ENCODE measurements around the gene DACT3.
"Not testable (repeated sequence)": the region's sequence is repeated elsewhere in the genome, so short reads cannot be mapped to it uniquely, and the experiment has no call there.

The DACT3 gene

GRCh38 chr19:46633130-46633529 lies 27.9 kb downstream of the DACT3 start:
- no peak for DNase-seq

GRCh38 chr19:46631481-46631880 lies 29.5 kb downstream of the DACT3 start:
- DNase-seq: no peak

DNA sequence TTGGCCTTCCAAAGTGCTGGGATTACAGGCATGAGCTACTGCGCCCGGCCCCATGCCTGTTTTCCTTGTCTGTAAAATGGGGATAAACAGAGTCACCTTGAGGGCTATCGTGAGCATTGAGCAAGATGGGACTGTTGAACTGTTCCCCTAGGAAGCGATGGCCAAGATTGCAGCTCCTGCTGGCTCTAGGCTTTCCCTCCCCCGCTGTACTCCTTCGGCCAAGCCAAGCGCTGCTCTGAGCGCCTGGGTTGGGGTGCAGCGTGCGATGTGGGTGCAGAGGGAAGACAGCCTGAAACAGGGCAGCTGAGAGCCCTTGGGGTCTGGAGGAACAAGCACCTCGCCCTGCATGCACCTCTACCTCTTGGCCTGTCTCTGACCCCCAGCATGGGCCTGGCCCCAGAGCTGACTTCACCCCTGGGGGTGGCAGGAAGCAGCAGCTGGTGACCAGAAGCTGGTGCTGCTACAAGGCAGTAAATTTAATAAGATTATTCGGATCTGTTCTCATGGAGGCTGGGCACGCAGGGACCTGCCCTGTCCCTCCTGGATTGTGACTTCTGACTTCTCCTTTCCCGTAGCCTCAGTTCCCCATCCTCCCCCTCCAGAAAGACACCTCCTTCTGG lies 30.3 kb downstream of the DACT3 start:
- no peak for DNase-seq

DNA sequence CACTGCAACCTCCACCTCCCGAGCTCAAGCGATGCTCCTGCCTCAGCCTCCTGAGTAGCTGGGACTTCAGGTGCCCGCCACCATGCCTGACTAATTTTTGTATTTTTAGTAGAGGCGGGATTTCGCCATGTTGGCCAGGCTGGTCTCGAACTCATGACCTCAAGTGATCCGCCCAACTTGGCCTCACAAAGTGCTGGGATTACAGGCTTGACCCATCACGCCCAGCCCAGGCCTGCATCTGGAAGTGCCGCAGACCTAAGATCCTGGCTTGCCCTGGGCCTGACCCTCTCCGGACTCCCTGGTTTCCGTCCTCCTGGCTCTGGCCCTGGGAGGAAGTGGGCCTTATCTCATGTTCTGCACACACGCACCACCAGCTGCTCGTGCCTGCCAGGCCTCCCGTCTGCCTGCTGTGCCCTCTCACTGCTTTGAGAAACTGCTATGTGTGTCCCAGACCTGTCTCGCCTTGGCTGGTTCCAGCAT lies 31.4 kb downstream of the DACT3 start:
- no peak for DNase-seq

GRCh38 chr19:46628970-46629369 lies 32.0 kb downstream of the DACT3 start:
- DNase-seq: not testable (repeated sequence)

DNA sequence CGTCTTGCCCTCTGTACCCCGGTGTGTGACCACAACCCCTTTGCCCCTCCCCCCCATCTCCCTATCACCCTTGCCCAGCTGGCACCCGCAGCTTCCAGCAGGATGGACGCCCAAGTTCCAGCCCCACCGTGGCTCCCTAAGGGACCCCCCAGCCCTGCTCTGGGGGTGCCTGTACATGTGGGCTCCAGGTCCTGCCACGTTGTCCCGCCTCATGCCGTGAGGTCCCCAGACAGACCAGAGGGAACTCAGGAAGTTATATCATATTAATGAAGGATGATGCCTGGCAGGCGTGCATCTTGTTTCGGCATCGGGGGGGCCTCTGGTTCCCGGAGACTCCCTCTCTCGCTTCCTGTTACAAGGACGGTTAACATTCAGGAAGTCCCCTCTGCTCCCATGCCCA lies 34.5 kb downstream of the DACT3 start:
- DNase-seq: no peak

- no peak for DNase-seq
Measured at GRCh38 chr19:46625731-46626130, 35.3 kb downstream of the DACT3 start.

DNA sequence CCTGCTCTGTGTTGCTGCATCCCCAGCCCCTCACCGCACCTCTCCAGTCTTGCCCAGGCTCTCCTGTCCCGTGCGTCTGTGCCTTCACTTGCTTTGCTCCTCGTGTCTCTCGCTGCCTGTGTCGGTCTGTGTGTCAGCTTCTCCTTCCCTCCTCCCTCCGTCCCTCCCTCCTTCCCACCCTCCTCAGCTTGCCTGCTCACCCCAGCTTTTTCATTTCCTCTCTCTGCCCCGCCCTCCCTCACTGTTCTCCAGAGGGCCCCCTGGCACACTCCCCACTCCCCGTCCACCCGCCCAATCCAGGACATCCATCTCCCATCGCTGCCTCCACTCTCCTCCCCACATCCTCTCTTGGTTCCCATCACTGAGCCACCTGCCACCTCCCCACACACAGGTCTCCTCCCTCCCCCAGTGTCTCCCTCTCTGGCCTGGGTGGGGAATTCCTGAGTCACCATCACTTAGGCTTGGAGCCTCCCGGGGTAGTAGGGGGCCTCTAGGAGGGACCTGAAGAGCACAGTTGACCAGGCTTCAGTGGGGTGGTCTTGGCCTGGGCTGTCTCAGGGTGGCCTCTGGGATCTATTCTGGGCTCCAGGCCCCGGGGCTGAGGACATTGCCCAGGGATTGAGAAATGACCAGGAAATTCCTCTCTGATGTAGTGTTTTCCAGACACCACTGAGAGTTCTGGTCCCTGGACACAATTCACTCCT lies 35.9 kb downstream of the DACT3 start, which contains the start of gene PTGIR:
Gene PTGIR (minus strand): TSS at position 132 of the 704 bp plus-strand sequence. CDS start 864 bp downstream, outside the sequence.
- DNase-seq: no peak

DNA sequence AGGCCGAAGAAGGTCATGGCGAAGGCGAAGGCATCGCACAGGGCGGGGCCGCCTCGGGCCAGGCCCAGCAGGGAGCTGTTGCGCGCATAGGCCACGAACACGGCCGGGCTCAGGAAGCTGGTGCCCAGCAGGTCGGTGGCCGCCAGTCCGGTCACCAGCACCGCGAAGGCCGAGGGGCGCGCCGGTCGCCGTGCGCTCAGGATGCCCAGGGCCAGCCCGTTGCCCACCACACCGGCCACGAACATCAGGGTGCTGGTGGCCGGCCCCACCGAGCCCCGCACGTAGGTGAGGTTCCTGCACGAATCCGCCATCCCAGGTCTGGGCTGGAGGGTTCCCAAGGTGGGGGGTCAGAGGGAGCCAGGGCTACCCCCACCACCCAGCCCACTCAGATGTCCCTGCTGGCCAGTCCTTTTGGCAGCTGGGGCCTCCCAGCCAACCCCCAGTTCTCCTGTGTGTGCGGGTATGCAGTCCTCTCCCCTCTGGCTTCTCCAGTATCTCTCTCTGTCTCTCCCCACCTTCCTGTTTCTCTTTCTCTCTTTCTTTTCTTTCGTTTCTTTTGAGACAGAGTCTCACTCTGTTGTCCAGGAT lies 37.0 kb downstream of the DACT3 start:
- DNase-seq: no peak

DNA sequence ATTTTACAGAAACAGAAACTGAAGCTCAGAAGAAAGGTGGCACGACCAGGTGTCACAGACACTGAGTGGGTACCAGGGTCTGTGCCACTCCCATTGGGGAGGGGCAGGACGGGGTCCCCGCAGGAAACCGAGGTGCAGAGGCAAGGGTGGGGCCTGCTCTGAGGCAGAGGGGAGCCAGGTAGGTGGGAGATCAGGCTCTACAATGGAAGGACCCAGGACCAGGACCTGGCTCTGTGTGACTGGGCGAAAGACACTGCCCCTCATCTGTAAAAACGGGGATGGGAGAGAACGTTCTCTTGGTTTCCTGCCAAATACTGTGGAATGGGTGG lies 38.9 kb downstream of the DACT3 start:
- DNase-seq: no peak

DNA sequence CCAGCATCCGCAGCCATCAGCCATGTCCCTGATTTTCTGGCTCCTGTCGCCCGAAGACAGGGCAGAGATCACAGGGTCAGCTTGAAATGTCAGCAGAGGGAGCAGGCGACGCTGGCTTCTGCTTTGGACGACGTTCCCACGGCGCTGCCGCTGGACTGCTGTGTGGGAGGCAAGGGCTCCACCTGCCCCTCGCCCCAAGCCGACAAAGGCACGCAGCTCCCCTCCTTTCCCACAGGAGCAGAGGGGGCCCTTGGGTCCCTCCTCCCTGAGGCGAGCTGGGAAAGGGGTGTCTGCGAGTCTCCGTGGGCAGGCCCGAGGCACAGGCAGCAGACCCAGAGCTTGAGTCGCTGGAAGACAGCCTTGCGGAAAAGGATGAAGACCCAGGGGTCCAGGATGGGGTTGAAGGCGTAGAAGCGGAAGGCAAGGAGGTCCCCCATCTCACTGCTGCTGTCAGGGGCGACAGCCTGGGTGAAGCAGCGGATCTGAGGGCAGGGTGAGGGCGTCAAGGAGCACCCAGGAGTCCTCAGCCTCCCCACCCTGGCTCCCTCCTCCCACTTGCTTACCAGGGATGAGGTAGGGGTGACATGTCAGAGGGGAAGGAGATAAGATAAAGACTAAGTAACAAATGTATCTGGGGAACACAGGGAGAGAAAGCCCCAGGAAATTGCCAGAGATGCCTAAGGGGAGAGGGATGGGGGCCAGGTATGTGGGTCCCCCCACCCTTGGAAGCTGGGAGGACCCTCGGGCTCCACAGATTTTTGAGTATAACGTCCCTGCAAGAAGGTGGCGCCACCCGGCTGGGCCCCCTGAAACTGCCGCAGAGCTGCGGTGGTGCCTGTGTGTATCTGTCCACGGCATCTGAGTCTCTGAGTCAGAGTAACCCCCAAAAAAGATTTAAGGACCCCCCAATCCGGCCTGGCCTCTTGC lies 39.5 kb downstream of the DACT3 start:
- no peak for DNase-seq

- DNase-seq: no peak
Measured at GRCh38 chr19:46620716-46621115, 40.3 kb downstream of the DACT3 start.

DNA sequence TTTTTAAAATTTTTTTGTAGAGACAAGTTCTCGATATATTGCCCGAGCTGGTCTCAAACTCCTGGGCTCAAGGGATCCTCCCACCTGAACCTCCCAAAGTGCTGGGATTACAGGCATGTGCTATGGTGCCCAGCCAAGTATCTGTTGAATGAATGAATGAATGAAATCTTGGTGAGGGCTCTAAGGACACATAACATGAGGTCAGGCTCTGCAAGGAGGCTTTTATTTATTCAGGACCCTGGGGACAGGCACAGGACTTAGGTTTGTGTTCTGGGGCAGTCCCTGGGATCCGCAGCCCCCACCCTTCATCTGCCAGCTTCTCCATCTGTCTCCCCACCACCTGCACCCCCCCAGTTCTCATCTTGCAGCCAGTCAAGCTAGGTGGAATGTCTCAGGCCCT lies 40.7 kb downstream of the DACT3 start:
- DNase-seq: no peak

DNA sequence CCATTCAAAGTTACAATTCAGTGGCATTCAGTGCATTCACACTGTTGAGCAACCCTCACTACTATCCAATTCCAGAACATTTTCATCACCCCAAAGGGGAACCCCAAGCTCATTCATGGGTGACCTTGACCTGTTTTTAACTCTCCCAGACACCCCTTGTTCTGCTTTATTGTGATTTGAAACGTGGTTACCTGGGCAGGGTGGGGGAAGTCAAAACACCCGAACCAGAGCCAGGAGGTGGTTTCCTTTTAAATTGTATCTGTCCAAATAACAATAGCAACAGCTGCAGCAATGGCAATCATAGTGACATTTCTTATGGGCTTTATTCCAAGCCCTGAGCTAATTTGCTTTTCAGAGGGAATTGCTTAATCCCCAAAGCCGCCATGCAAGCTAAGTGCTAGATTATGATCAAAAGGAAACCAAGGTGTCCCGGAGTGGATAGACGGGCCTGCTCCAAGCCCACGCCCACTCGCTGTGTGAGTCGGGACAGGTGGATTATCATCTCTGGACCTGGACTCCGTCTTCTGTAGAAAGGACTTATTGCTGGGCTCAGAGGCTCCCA lies 42.2 kb downstream of the DACT3 start:
- DNase-seq: peak; percentile 41

GRCh38 chr19:46617601-46618000 lies 43.4 kb downstream of the DACT3 start:
- DNase-seq: no peak

DNA sequence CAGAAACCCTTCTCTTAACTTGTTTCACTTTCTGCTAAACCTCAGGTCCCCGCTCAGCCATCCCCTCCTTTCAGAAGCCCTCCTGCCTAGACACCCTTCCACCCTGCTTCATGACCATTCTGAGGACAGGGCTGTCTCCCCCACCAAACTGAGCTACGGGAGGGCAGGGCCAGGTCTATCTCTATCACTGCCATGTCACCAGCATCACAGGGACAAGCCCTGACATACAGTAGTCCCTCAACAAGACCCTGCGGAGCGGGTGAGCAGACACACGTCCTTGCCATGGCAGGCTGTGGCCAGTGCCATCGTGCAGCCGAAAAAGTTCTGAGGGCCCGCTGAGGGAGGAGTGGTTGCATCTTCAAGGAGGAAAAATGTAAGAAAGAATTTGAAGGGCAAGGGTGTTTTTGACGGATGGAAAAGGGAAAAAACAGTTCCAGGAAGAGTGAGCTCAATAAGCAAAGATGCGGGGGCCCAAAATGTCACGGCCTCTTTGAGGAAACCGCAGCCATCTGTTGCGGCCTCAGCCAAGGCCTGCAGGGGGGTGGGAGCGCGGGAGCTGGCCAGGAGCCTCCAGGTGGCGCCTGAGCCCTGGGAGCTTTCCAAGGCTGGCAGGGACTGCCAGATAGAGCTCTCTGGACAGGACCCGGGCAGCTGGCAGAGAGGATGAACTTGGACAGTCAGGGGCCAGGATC lies 44.2 kb downstream of the DACT3 start:
- peak; percentile 37 for DNase-seq

GRCh38 chr19:46615966-46616365 lies 45.0 kb downstream of the DACT3 start:
- DNase-seq: no peak

DNA sequence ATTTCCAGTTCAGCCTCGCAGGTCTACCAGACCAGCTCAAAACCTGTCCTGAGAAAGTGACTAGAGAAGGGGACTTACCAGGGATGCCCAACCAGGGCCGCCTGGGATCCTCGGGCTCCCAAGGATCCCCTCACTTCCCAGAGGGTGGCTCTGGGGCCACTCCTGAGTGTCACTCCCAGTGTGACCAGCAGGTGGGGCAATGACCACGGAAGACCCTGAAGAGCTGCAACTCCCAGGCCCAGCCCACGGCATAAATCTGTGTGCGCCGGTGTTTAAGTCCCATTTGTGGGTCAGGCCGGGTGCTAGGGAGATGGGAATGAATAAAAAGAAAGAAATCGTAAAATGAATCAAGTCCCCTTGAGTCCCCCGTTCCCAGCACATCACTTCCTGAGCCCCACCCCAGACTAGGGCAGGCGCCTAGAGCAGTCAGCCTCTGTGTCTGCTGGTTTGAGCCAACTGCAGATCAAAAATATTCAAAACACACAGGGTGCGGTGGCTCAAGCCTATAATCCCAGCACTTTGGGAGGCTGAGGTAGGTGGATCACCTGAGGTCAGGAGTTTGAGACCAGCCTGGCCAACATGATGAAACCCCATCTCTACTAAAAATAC lies 46.8 kb downstream of the DACT3 start:
- peak; percentile 53 for DNase-seq

- DNase-seq: no peak
Measured at GRCh38 chr19:46613525-46613924, 47.5 kb downstream of the DACT3 start.

DNA sequence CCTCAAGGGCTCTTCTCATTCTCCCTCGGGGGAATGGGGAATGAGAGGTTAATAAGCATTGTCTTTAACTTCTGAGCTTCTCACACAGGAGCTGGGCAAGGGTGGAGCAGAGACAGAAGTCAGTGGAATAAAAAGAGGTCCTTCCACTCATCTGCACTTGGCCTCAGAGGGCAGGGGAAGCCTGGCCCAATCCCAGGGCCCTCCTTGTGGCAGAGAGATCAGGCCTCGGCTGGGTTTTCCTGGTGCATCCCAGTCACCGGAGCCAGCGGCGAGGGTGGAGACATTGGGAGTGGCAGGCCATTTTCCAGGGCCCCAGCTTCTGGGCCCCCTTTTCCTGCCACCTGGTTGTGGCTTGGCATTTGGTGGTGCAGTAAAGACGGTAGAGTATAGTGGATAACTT lies 49.2 kb downstream of the DACT3 start:
- no peak for DNase-seq

DNA sequence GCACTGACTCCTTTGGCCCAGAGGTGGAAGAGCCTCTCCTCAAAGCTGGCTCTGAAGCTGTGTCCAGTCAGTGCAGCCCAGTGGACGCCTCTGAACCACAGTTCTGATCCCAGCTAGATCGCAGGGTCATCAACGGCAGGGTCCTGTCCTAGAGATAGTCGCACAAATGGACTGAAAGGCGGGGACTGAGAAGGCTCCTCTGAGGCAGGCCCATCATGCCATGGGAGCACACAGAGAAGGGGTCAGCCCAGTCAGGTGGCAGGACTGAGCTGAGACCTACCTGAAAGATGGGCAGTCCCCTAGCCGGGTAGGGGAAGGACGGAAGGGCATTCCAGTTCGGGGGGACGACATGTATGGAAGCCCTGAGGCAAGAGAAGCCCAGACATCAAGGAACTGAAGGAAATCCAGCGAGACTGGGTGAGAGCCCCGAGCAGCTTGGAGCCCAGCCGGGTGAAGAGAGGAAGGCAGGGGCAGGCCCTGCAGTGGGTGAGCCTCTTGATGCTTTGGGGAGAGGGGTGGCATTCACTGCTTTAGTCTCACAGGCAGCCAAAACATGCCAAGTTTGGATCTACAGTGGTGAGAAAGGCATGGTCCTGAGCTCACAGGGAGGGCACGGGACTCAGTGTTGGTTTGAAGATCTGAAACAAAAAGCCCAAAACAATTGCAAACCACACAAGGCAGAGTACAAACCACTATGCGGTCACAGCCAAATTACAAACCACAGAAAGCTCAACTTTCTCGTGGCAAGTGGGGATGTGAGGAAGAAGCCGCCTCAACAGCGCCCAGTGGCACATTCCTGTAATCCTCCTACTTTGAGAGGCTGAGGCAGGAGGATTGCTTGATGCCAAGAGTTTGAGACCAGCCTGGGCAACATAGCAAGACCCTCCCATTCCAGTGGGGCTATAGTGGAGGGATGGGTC lies 49.9 kb downstream of the DACT3 start:
- no peak for DNase-seq

Measured in NCI-H774 (cell line).